OCI-LY7 (cell line): ENCODE results near the gene CST6. TPM values are rescaled to one million over a fixed set of nuclear protein-coding genes. Genes with fewer than 3 reads are reported as not detected.

Source experiments
- BruUV-seq: library from RNA; stranded (reverse); fragments of 400-500 nt; replicated peaks from 2 replicates; lab custom pipeline; 2021; lab: Mats Ljungman, UMichigan
- CTCF ChIA-PET: fragments of 300-600 bp; sonication (Branson Sonifier 250); formaldehyde crosslinking; loops from one replicate; lab custom pipeline; 2022; ENCODE audit warnings: antibody characterized with exemption; ENCODE audit not compliant: unreplicated experiment; lab: Charles Lee
- POLR2A ChIA-PET: fragments of 300-600 bp; sonication (Branson Sonifier 250); formaldehyde crosslinking; loops from one replicate; lab custom pipeline; 2022; ENCODE audit warnings: antibody characterized with exemption; lab: Charles Lee
- DNase-seq: peaks from one replicate; pipeline ENCODE4 v3.0.0-alpha.2; 2015; ENCODE audit warnings: low spot score
- H2AFZ ChIP-seq: fragments of 200-600 bp; sonication (generic), shearing (Covaris generic); 2 replicates; pipeline ENCODE4 v1.6.1; 2014; ENCODE audit warnings: mild to moderate bottlenecking, antibody characterized with exemption, low read length, moderate library complexity
- H3K27ac ChIP-seq: fragments of 200-600 bp; sonication (generic); 2 replicates; pipeline ENCODE4 v1.5.1; 2014; ENCODE audit warnings: mixed run types, low read depth, mild to moderate bottlenecking, moderate library complexity, low read length, inconsistent platforms; ENCODE audit not compliant: poor library complexity, severe bottlenecking
- H3K36me3 ChIP-seq: fragments of 200-600 bp; sonication (generic); 2 replicates; pipeline ENCODE4 v1.6.1; 2014; ENCODE audit warnings: mild to moderate bottlenecking, antibody characterized with exemption, low read length, moderate library complexity, mixed read lengths; ENCODE audit not compliant: insufficient read depth
- H3K4me1 ChIP-seq: fragments of 200-600 bp; sonication (generic); 2 replicates; pipeline ENCODE4 v1.5.1; 2014; ENCODE audit warnings: mild to moderate bottlenecking, low read length; ENCODE audit not compliant: insufficient read depth, poor library complexity, severe bottlenecking
- H3K4me2 ChIP-seq: fragments of 200-600 bp; sonication (generic); 2 replicates; pipeline ENCODE4 v1.6.1; 2014; ENCODE audit warnings: mild to moderate bottlenecking, low read length
- H3K4me3 ChIP-seq: fragments of 200-600 bp; sonication (generic); 2 replicates; pipeline ENCODE4 v1.5.1; 2014; ENCODE audit warnings: mild to moderate bottlenecking, low read depth, low read length; ENCODE audit not compliant: poor library complexity, severe bottlenecking
- H3K79me2 ChIP-seq: fragments of 200-600 bp; sonication (generic); 2 replicates; pipeline ENCODE4 v1.6.1; 2016; ENCODE audit warnings: low read depth, mild to moderate bottlenecking, low read length, moderate library complexity, mixed read lengths; ENCODE audit not compliant: insufficient read depth
- H3K9me2 ChIP-seq: fragments of 200-600 bp; sonication (generic); 2 replicates; pipeline ENCODE4 v1.6.1; 2016; ENCODE audit warnings: mild to moderate bottlenecking, low read length, mixed read lengths; ENCODE audit not compliant: insufficient read depth
- H3K9me3 ChIP-seq: fragments of 200-600 bp; sonication (generic); 2 replicates; pipeline ENCODE4 v1.6.1; 2014; ENCODE audit warnings: mild to moderate bottlenecking, mixed run types, low read length, mixed read lengths
- H4K20me1 ChIP-seq: fragments of 200-600 bp; sonication (generic); 2 replicates; pipeline ENCODE4 v1.6.1; 2014; ENCODE audit warnings: mild to moderate bottlenecking, antibody characterized with exemption, low read length, moderate library complexity, mixed read lengths; ENCODE audit not compliant: insufficient read depth
- CTCF ChIP-seq: fragments of 200-600 bp; sonication (generic); conservative IDR thresholded peaks from 2 replicates; pipeline ENCODE4 v1.5.1; 2014; ENCODE audit warnings: mild to moderate bottlenecking, antibody characterized with exemption, low read length, moderate library complexity, mixed read lengths
- EZH2phosphoT487 ChIP-seq: fragments of 200-600 bp; sonication (generic); IDR thresholded peaks from 2 replicates; pipeline ENCODE4 v1.6.1; 2018; ENCODE audit warnings: low read depth, borderline replicate concordance, mild to moderate bottlenecking, mixed run types, antibody characterized with exemption, low read length, moderate library complexity, mixed read lengths
- intact Hi-C: fragments of 100-400 bp; cut with micrococcal nuclease; formaldehyde crosslinking; loops from one replicate; pipeline ENCODE4 v1.10.0; 2022; ENCODE audit not compliant: unreplicated experiment
- total RNA-seq, 2 experiments: library from RNA; depleted of rRNA in 1 of 2; stranded (reverse); fragments of >200 nt in 1 of 2; shearing (Covaris generic) in 1 of 2; gene quantifications; 2 replicates each; pipeline ENCODE4 v1.2.3, GENCODE V29; 2014 to 2022

The CST6 gene
- total RNA-seq, 2 experiments from 2014 or later, result not detected

- BruUV-seq, result no TSS peak
- no peaks in the 10 kb centered on the region for H3K4me1 ChIP-seq
- no peaks in the 10 kb centered on the region for H3K9me3 ChIP-seq
- H4K20me1 ChIP-seq, result no peaks in the 10 kb centered on the region
- intact Hi-C loops, result no loop called here
- H3K4me3 ChIP-seq, result no peak overlapping the region
- no peak overlapping the region for H3K27ac ChIP-seq
- H3K36me3 ChIP-seq, result peaks cover 29% of the 10 kb centered on the region; the same call in 1 of the 2 replicates
- CTCF ChIA-PET, result no interaction called here
- H3K79me2 ChIP-seq, result no peaks in the 10 kb centered on the region
- TF ChIP-seq CTCF, result no peak
- TF ChIP-seq EZH2phosphoT487, result no peak
- POLR2A ChIA-PET, result interaction anchor here (0.6 kb wide), 2 partner anchors 46 to 203 kb away, joined by 3 to 4 read pairs; no protein-coding TSS in a partner anchor
- no peaks in the 10 kb centered on the region for H3K9me2 ChIP-seq
- no peak for DNase-seq
- H2AFZ ChIP-seq, result no peak overlapping the region
- no peak overlapping the region for H3K4me2 ChIP-seq
Measured at GRCh38 chr11:65981972-65982823, 29.6 kb upstream of the CST6 start.

- no TSS peak for BruUV-seq
- DNase-seq, result no peak
- Histone ChIP-seq H2AFZ (no peak overlapping the region), H3K9me3 (no peaks in the 10 kb centered on the region), H3K4me2 (no peak overlapping the region), H3K4me1 (no peaks in the 10 kb centered on the region), H3K9me2 (no peaks in the 10 kb centered on the region), H3K27ac (no peak overlapping the region), H3K36me3 (peaks cover 21% of the 10 kb centered on the region; the same call in 1 of the 2 replicates), H3K4me3 (no peak overlapping the region), H4K20me1 (no peaks in the 10 kb centered on the region), H3K79me2 (no peaks in the 10 kb centered on the region)
- POLR2A ChIA-PET, result interaction anchor here (0.6 kb wide), 2 partner anchors 47 to 203 kb away, joined by 3 to 4 read pairs; no protein-coding TSS in a partner anchor
- CTCF ChIA-PET, result no interaction called here
- TF ChIP-seq CTCF (no peak), EZH2phosphoT487 (no peak)
- intact Hi-C loops, result no loop called here
Measured at GRCh38 chr11:65982824-65983588, 28.8 kb upstream of the CST6 start.
